Measurements from ENCODE around the gene ABR.

- no peak for TF ChIP-seq TAF1 (IDR thresholded peaks at IDR 0.05; ENCODE audit: low read depth, low read length)
- no peak for TF ChIP-seq POU2F2 (IDR thresholded peaks at IDR 0.05; ENCODE audit: low read depth, low read length)
- TF ChIP-seq POLR2A (IDR thresholded peaks at IDR 0.05; ENCODE audit: low read depth, low read length), result no peak
- no peak for TF ChIP-seq POLR2AphosphoS5 (IDR thresholded peaks at IDR 0.05; ENCODE audit: low read depth, low read length)
- TF ChIP-seq PAX5 (IDR thresholded peaks at IDR 0.05; ENCODE audit: insufficient read depth, low read length, severe bottlenecking), result no peak
- TF ChIP-seq SPI1 (IDR thresholded peaks at IDR 0.05; ENCODE audit: low read depth, low read length), result no peak
Measured at GRCh38 chr17:1005361-1005946, 174.3 kb downstream of the ABR start.

Data from GM12891 (cell line).